ENCODE results near the gene POMT2.

POMT2 gene

DNA sequence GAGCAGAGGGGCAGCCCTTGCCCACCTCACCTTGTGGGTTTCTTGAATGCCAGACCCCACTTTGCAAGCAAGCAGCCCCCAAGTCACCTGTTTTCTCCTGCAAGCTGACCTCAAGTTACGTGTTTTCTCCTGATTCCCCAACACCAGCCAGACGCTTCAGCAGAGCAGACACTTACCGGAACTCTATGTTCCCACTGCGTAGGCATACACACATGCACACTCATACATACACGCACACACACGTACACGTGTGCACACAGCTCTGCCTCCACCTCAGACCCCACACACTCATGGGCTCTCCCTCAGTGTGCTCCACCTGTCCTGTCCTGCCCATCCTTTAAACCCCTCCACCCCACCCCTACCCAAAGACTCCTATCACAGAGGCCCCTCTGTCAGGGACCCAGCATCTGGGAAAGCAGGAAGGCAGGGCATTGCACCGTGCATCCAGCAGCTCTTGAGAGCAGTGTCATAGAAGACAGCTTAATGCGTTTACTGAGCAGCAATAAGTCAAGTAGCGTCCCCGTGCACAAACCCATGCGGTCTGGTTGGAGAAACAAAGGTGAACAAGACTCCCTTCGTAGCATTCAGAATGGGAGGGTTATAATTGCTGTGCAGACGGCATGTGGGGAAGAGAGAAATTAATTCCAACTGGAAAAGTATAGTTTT is 94.7 kb downstream of the POMT2 start:
- no peaks in the 10 kb centered on the region for H3K36me3 ChIP-seq (ENCODE audit: insufficient read depth, low read depth, low read length)
- H3K27ac ChIP-seq (ENCODE audit: low read length): no peak overlapping the region
- H3K4me3 ChIP-seq (ENCODE audit: low read length): no peak overlapping the region
- no peaks in the 10 kb centered on the region for H3K27me3 ChIP-seq (ENCODE audit: insufficient read depth, low read length)
- H3K4me1 ChIP-seq (ENCODE audit: insufficient read depth, low read length): peaks cover 24% of the 10 kb centered on the region
- H3K9me3 ChIP-seq (ENCODE audit: insufficient read depth, low read depth, low read length): no peaks in the 10 kb centered on the region
- no peak overlapping the region for H3K9ac ChIP-seq (ENCODE audit: low read depth, low read length)

DNA sequence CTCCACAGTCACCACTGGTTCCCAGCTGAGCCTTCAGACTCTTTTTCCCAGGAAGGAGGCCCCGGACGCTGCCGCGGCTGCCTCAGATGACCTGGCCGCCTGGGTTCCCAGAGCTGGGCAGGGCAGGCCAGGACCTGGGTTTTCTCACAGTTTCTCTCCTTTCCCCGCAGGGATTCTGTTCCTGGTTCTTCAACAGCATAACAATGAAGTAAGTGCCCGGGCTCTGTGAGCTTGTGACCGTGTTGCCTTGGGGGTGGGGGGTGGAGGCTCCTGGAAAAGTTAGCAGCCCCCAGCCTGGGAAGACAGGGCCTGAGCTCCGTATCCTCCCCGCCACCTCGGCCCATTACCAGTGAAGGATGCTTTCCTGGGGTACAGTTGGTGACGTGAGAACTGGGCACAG is 95.4 kb downstream of the POMT2 start:
- no peak overlapping the region for H3K4me3 ChIP-seq (ENCODE audit: low read length)
- H3K27ac ChIP-seq (ENCODE audit: low read length): no peak overlapping the region
- peaks cover 24% of the 10 kb centered on the region for H3K4me1 ChIP-seq (ENCODE audit: insufficient read depth, low read length)
- no peaks in the 10 kb centered on the region for H3K9me3 ChIP-seq (ENCODE audit: insufficient read depth, low read depth, low read length)
- no peaks in the 10 kb centered on the region for H3K36me3 ChIP-seq (ENCODE audit: insufficient read depth, low read depth, low read length)
- H3K27me3 ChIP-seq (ENCODE audit: insufficient read depth, low read length): no peaks in the 10 kb centered on the region
- H3K9ac ChIP-seq (ENCODE audit: low read depth, low read length): no peak overlapping the region

Measured in iPS-20b (cell line).